ENCODE measurements around the gene LRFN2.

The LRFN2 gene

DNA sequence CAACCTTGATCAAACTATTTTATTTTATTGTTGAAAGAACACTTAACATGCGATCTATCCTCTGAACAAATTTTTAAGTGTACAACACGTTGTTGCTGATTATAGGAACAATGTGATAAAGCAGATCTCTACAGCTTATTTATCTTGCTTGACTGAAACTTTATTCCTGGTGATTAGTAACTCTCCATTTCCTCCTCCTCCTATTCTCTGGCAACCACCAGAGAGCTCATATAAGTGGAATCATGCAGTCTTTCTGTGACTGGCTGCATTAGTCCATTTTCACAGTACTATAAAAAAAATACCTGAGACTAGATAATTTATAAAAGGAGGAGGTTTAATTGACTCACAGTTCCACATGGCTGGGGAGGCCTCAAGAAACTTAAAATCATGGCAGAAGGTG, 218.1 kb downstream of the LRFN2 start:
- DNase-seq: no peak

DNA sequence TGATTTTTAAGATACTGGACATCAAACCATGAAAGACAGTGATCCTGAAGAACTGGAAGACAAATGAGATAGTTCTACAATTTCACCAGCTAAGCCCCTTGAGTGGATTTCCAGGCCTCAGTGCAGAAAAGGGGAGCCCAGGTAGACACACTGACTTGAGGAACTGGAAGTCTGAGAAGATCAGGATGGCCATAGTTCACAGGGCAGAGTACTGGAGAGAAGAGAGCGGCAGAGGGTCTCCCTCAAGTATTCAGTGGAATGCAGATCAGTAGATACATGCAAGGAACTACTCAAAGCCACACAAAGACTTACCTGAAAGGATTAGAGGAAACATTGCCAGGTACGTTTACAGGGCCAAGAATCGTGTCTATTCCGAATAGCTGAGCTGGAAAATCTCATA, 224.3 kb downstream of the LRFN2 start:
- DNase-seq: no peak

DNA sequence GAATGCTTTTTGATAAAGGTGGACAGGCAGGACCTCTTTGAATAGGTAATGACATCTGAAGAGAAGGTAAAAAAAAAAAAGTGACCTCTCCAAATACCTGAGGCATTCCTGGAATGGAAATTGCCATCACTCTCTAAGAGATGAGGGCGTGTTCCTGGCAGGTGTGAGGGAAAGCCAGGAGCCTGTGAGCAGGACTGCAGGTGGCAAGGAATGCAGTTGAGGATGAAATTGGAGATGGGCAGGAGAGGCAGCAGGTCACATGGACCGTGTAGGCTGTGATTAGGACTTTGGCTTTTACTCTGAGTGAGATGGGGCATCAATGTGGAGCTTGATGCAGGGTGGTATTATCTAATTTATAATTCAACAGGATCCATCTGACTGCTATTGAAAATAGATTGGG, 227.4 kb downstream of the LRFN2 start:
- no peak for DNase-seq

DNA sequence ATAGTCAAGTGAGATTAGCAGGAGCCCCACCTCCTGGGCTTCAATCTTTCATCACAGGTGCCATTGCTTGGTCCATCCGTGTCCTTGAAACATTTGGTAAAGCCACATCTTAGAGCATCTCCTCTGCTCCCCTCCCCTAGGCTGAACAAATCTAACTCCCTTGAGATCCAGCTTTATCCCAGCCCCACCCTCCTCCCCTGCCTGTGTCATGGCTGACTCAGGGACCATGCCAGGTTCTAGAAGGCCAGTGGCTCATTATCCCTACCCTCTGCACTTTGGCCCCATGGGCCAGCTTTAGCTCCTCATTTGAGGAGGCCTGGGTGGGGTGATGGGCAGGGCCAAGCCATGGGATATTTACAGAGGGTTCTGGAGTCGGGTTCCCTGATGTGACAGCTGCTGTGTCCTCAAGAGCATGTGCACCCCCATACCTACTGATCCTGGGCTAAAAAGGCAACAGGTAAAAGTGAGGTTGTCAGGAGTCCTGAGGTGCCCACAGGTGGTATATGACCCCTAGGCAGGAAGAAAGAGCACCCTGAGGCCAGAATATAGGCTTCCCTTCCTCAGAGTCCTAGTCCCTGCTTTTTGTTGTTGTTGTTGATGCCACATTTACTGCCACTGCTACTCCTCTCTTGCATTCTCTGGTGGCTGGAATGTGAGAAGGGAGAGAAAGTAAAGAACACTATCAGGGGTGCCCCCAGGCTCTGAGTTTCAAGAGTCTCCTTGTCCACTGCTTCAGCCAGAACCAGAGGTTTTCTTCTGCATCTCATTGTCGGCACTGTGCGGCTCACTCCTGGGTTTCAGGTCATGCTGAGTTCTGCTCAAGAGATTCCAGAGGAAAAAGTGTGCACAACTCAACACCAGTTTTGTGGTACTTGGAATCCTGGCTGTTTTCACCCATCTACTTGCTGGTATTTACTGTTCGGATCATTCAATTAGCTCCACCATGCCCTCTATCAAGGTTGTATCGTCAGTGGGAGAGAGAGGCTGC, 228.4 kb downstream of the LRFN2 start:
- no peak for DNase-seq

DNA sequence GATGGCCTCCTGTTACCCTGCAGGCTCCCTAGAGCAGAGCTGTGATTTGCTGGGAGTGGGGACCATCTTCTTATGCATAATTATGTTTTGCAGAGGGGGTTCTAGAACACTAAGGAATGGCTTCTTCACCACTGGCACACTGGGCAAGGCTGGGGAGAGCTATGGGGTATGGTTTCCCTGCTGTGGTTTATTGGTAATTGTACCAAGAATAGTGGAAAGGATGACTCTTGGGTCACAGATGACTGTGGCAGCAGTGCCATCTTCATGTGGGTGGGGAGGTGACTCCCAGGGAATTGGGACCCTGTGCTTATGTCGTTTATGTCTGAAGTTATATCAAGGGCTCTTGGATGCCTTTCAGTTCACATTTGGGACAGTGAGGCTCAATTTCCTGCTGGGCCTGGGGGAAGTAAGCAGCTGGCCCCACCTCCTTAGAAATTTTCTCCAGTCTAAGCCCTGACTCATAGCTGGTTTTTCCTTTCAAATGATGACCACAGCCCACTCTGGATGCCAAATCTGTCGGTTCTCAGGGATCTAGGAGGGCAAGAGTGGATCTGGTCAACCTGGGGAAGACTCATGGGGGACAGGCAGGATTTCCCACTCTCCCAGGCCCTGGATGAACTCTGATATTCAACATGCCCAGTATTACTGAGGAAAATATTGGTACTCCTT, 230.8 kb downstream of the LRFN2 start:
- no peak for DNase-seq

DNA sequence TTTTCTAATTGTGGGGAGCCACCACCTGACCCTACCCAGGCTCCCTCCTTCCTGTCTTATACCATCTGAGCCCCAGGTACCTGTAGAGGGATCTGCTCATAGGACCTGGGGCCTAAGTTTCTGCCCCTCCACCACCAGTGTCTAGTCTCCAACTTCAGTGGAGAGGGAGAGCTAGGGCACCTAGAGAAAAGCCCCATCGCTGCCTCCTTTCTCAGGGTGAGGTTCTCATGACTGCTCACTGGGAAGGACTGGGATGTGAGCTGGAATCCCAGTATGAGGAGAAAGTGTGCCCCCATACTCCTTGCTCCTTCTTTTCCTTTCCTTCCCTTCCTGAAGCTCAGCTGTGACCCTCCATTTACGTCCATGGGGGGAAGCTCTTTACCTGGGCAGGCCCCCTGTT, 231.6 kb downstream of the LRFN2 start:
- DNase-seq: no peak

DNA sequence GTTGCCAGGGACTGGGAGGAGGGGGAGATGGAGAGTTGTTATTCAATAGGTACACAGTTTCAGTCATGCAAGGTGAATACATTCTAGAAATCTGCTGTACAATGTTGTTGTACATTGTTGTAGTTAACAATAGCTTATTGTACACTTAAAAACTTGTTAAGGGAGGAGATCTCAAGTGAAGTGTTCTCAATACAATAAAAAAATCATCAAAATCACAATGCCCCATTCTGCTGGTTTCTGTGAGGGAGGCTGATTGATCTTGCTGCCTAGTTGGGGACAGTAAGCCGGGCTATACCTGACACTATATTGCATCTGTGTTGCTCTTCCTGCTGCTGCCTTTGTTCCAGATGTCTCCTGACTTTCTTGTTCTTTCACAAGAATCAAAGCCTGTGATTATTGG, 232.1 kb downstream of the LRFN2 start:
- DNase-seq: no peak

DNA sequence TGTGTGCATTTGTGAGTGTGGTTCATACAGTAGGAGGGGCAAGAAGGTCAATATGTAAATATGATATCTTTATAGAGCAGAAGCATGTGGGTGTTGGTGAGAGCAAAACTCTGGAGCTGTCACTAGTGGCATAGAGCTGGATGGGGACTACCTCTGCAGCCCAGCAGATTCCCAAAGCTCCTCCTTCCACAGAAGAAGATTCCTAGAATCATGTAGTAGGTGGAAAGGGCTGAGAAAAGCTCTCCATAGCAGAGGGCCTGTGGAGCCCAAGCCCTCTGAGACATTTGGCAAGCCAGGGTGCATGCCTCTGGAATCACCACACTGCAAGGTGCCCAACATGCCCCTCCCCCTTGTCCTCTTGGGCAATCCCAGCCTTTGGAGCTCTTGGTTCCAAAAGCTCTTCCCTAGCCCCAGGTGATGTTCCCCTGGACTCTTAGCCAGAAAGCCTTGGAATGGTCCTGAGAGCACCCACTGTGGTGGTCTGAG, 233.2 kb downstream of the LRFN2 start:
- no peak for DNase-seq

DNA sequence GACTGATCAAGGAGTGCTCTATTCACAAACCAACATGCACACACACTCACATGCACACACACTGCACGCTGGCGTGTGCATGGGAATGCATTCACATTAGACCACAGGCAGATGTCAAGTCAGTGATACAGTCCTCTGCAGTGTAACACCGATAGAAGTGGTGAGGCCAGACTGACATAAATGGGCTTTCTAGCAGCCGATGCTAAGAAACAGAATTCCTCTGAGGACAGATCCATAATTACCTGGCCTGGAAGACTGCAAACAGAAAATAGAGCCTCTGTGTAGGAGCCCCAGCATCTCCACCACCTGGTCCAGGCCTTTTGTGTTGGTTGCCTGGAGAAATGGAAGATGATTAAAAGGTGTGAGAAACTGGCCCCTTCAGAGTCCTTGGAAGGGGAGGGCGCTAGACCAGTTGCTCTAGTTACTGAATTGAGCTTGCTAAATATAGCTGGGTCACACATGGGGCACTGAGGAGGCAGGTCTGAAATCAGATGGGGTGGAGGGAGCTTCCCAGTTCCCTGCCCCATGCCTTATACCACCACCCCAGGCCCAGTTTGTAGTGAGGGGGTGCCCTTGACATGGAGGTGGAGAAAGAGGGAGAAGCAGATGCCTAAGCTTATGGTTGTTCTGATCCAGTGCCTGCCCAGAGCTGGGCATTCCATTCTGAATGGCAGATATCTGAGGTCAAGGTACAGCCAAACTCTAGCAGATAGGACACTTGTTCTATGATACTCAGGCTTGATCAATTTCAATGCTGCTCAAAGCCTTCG, 233.8 kb downstream of the LRFN2 start:
- DNase-seq: no peak

DNA sequence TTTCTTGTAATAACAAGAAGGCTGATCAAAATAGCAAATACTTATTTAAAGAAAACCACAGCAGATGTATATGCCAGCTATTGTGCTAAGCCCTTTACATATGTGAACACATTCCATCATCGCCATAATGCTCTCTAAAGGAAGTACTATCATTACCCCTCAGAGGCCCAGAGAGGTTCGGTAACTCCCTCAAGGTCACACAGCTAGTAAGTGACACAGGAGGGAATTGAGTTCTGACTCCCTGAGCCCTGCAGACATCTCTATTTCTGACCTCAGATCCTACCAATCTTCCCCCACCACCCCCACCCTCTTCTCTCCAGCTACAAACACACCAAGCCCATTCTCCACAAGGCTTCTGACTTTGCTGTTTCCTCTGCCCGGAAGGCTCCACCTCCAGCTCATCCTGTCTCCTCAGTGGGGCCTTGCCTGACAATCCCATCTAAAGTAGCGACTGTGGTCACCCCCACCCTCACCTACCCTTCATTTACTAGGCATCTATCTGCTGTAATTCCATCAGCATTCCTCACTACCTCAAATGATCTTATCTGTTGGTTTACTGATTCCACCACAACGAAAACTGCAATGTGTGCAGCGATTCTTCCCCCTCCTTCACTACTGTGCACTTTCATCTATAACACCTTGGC, 234.5 kb downstream of the LRFN2 start:
- DNase-seq: no peak

DNA sequence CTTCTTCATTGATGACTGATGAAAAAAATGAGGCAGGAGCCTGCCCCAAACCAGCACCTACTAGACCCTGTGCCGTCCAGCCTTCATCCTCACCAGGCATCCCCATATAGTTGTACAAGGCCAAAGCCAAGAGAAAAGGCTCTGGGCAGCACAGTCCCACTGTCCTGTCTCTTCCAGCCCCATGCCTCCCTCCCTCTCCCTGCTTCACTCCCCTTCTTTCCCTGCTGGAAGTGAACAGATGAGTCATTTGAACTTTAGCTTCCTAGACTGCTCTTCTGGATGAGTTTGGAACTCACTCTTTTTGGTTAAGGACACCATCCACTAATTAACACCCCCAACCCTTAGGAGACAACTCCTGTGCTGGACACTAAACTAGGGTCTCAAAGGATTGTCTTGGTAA, 235.2 kb downstream of the LRFN2 start:
- DNase-seq: no peak

DNA sequence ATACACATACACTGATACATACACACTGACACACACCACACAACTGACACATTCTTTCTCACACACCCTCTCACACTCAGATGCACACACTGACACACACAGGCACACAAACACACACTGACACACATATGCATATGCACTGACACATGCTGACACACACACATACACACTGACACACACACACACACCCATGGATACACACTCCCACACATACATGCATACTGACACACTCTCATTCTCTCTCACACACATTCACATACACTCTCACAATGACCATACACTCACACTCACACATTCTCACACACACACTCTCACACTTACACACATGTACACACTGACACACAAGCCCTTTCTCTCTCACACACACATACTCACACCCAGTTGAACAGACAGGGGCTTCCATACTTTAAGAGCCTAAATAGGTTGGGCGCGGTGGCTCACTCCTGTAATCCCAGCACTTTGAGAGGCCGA, 236.4 kb downstream of the LRFN2 start:
- DNase-seq: no peak

DNA sequence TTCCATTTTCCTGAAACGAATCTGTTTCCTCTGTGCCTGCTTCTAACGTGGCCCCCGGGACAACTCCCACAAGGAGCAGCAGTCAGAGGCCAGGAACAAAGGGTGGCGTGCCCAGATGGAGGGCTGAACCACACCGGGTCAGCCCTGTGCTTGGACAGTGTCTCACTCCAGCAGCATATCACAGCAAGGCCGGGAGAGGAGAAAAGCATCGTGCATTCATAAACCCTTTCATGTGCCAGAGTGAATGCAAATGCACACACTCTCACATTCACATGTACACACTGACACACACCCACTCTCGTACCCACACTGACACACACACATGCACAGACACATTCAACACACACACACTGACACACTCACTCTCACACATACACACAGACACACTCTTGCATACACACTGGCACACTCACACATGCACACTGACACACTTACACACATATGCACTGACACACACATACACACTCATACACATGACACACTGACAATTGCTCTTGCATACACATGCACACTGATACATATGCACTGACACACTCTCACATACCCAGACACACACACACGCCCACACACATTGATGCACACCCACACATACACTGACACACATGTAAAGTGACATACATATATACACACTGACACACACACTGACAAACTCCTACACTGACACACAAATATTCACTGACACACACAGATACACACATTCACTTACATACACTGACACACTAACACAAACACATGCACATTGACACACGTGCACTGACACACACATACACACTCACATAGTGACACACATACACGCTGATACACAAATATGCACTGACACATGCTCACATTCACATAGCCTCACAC, 237.0 kb downstream of the LRFN2 start:
- DNase-seq: no peak

DNA sequence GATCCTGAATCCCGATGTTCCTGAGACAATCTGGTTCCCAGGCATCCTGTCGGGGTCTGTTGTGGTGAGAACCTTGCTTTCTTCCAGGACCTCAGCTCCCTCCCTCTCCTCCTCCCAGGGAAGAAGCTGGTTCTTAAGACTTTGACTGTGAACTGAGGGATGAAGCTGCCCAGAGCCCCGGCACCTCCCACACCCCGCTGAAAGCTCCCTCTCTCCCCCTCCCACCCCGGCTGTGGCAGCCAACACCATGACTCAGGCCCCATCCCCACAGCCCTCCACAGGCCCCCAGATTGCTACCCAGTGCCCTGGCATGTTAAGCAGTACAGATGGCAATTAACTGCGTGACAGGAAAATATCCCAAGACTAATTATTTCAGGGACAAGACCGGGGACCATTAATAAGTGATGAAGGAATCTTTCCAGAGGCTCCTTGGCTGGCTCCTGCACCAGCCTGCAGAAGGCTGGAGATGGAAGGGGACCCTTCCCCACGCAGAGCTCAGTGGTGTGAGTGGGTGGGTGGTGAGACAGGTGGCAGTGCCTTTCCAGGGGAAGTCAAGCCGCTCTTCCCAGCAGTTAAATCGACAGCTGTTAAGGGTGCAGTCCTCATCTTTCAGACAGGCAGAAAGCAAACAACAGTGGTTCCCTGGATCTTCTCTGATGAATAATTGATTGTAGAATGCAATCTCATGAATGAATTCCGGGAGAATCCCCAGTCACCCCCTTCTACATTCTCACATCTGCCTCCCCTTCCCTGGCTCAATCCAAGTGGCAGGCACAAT, 237.9 kb downstream of the LRFN2 start:
- DNase-seq: no peak

DNA sequence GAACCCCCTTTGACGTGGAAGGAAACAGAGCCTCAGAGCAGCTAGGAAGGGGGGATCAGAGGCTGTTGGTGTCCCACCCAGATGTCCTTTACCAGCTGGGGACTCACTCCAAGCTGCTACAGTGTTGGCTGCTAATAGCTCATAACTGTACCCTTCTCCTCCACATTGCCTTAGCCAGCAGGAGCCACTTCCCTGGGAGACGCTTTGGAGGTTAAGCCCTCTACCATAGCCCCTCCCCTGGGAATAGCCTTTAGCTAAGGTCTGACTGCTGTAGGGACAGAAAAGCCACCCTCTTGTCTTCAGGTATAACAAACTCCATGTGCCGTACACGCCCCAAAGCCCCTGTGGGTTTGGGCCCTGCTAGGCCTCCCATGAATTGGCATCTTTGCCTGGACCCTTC, 238.6 kb downstream of the LRFN2 start:
- DNase-seq: no peak

DNA sequence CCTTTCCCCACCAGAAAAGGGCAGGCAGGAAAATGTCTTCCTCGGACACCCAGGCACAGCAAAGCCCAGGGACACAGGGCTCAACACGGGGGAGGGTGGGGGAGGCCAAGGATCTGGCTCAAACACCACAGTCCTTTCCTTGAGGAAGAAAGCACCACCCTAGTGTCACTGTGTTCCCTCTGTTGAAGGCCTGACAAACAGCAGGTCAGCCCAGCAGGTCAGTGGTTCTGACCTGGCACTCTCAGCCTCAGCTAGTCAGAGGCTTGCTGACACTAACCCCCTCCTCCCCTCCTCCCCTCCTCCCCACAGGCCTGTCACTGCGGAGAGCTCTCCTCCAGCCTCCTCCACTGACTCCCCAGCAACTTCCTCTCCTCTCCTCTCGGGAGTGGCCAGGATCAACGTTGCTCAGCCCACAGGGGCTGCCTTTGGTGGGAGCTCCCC, 239.6 kb downstream of the LRFN2 start:
- no peak for DNase-seq

DNA sequence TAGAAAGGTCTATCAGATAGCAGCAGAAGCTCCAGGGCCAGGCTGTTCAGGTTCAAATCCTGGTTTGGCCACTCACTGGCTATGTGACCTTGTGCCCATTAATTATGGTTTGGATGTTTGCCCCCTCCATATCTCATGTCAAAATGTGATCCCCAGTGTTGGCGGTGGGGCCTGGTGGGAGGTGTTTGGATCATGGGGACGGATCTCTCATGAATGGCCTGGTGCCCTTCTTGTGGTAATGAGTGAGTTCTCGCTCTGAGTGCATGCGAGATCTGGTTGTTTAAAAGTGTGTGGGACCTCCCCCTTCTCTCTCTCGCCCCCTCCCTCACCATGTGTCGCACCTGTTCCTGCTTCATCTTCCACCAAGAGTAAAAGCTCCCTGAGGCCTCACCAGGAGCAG, 240.9 kb downstream of the LRFN2 start:
- DNase-seq: no peak

DNA sequence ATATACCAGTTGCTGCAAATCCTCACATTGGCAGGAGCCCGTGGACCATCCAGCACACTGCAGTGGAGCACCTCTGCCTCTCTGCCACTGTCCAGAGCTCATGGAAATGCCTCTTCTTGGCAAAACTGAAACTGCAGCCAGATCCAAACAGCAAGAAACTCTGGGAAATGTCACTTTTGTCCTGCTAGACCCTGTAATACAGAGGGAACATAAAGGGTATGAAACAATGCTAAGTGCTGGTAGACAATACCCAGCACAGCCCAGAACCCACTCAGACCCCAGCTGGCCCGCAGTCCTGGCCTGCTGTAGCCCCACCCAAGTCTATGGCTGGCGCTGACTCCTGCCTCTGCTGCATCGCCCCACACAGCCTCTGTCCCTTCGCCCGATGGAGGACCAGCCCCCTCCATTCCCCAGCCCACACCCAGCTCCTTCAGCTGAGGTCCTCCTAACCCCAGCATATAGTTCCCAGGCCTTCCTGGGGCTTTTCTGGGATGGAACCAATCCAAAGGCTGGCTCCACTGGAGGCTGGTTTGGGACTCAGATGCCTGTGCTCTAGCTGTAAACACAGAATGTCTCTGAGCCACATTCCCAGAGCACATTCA, 242.5 kb downstream of the LRFN2 start:
- no peak for DNase-seq

DNA sequence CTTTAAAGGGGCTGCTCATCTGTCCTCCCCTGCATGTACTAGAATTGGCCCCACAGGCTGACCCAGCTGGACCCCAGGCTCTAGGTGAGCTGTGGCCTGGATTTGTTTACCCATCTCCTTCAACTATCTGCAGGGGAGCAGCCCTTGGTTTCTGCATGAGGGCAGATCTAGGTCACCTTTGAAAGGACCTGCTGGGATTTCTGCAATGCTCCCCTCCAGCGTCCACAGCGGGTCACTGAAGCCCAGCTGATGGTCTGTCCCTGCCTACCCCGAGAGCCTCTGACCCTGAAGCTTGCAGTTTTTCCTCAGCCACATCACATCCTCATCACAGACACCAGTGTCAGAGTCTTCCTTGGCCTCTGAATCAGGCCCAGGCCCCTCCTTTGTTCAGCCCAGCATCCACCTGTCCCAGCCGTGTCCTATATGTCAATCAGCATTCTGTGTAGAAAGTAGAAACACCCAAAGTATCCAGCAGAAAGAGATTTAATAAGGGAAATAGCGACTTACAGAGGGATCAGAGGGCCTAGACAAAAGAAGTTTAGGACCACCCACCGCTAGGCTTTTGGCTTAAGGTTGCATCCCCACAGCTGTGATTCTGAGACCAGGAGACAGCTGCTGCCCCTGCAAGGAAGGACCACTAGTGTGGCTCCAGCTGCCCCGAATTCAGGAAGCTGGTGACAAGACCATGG, 243.1 kb downstream of the LRFN2 start:
- DNase-seq: no peak

All from NCI-H2107 (cell line).